Stomach smooth muscle (tissue), 2 donors: ENCODE measurements around the gene ZNF436.

ENCODE experiments used
- H3K27ac ChIP-seq: one replicate; pipeline ENCODE4 v1.7.0; 2013; ENCODE audit warnings: mild to moderate bottlenecking, low read length, inconsistent platforms
- H3K27me3 ChIP-seq, 2 donors: one replicate each; pipeline ENCODE4 v1.7.0; 2013; ENCODE audit warnings: low read length in 2 of 2; ENCODE audit not compliant: insufficient read depth in 2 of 2, control insufficient read depth in 1 of 2
- H3K36me3 ChIP-seq, 2 donors: one replicate each; pipeline ENCODE4 v1.7.0; 2013; ENCODE audit warnings: low read length in 2 of 2; ENCODE audit not compliant: control insufficient read depth in 2 of 2, insufficient read depth in 2 of 2
- H3K4me1 ChIP-seq: one replicate; pipeline ENCODE4 v1.7.0; 2013; ENCODE audit warnings: low read length; ENCODE audit not compliant: control insufficient read depth, insufficient read depth
- H3K4me3 ChIP-seq, 2 donors: one replicate each; pipeline ENCODE4 v1.7.0; 2013; ENCODE audit warnings: low read length in 2 of 2
- H3K9ac ChIP-seq, 2 donors: one replicate each; pipeline ENCODE4 v1.7.0; 2013; ENCODE audit warnings: low read length in 2 of 2, mild to moderate bottlenecking in 1 of 2
- H3K9me3 ChIP-seq, 2 donors: one replicate each; pipeline ENCODE4 v1.7.0; 2013; ENCODE audit warnings: low read length in 2 of 2; ENCODE audit not compliant: control insufficient read depth in 2 of 2
- donor health status: healthy.
- donor health status: Pancreatic carcinoma.

ZNF436 gene

DNA sequence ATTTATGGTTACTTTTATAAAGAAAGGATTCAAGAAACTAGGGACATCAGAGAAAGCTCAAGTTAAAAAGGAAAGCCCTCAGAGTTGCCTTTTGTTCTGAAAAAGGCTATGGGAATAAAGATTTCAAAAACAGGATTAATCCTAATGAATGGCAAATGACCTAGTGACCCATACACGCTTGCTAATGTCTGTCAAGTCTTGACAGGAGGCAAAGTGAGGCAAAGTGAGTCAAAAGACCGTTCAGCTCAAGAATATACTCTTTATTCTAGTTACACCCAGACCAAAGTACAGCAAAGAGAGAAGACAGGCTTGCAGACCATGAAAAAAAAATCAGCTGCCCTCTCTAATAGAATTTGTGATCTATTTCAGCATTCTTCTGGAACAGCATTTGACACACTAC lies 3.5 kb downstream of the ZNF436 start:
- peaks cover 32 to 38% of the 10 kb centered on the region in 2 donors for H3K36me3 ChIP-seq
- no peak overlapping the region for H3K27ac ChIP-seq
- H3K4me3 ChIP-seq: peak overlapping the region in 1 of 2 donors; percentile 98
- no peak overlapping the region for H3K9ac ChIP-seq
- H3K9me3 ChIP-seq: peaks cover 19 to 30% of the 10 kb centered on the region in 2 donors
- H3K4me1 ChIP-seq: peaks cover 35% of the 10 kb centered on the region
- no peaks in the 10 kb centered on the region for H3K27me3 ChIP-seq

- Histone ChIP-seq H3K4me1 (peaks cover 10% of the 10 kb centered on the region), H3K36me3 (peaks cover 42 to 61% of the 10 kb centered on the region in 2 donors), H3K4me3 (peak overlapping the region; percentile 22 to 41), H3K9me3 (peaks cover 20 to 38% of the 10 kb centered on the region in 2 donors), H3K27me3 (no peaks in the 10 kb centered on the region), H3K9ac (no peak overlapping the region), H3K27ac (no peak overlapping the region)
These were observed 7.4 kb downstream of the ZNF436 start for GRCh38 chr1:23362218-23362713.

- Histone ChIP-seq H3K36me3 (peaks cover 31 to 45% of the 10 kb centered on the region in 2 donors), H3K27me3 (no peaks in the 10 kb centered on the region), H3K9ac (no peak overlapping the region), H3K27ac (no peak overlapping the region), H3K4me3 (no peak overlapping the region), H3K4me1 (no peaks in the 10 kb centered on the region), H3K9me3 (peaks cover 20 to 30% of the 10 kb centered on the region in 2 donors)
These were observed 11.2 kb downstream of the ZNF436 start for GRCh38 chr1:23358310-23358875.

DNA sequence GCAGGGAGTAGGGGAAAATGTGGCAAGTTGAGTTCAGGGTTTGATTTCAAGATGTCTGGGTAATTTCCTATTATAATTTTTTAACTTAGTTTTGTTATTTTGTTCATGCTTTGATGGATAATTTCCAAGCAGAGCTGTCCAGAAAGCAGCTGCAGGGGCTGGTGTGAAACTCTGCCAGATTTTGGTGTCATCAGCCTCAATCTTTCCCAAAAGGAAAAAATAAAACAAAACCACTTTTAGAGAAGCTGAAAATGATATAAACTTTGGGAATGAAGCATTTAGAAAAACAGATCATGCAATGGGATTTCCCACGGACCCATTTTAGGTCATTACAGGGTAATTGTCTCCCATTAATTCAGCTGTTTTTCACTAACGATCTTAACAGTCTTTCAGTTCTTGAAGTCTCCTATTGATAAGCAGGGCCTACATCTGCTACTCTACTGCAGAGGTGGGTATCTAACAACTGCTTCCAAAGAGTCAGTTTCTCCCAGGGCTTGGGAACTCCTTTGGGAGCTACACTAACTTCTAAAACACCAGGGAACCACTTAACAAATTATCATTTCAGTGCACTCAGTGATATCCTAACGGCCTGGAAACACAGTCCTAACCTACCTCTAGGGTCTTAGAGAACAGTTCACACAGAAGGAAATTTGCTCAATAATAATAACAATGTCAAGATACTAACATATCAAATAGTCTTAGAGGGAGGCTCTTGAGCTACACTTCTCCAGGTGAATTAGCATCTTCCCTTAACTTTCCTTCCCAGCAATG lies 12.3 kb downstream of the ZNF436 start:
- H3K9me3 ChIP-seq: peaks cover 13 to 20% of the 10 kb centered on the region in 2 donors
- H3K27me3 ChIP-seq: no peaks in the 10 kb centered on the region
- H3K9ac ChIP-seq: no peak overlapping the region
- no peak overlapping the region for H3K4me3 ChIP-seq
- H3K4me1 ChIP-seq: no peaks in the 10 kb centered on the region
- H3K27ac ChIP-seq: no peak overlapping the region
- peaks cover 22 to 35% of the 10 kb centered on the region in 2 donors for H3K36me3 ChIP-seq

GRCh38 chr1:23356471-23357137 lies 13.0 kb downstream of the ZNF436 start:
- no peak overlapping the region for H3K4me3 ChIP-seq
- H3K27ac ChIP-seq: no peak overlapping the region
- H3K36me3 ChIP-seq: peaks cover 15 to 27% of the 10 kb centered on the region in 2 donors
- H3K27me3 ChIP-seq: no peaks in the 10 kb centered on the region
- peaks cover 6 to 12% of the 10 kb centered on the region in 2 donors for H3K9me3 ChIP-seq
- no peaks in the 10 kb centered on the region for H3K4me1 ChIP-seq
- no peak overlapping the region for H3K9ac ChIP-seq

- Histone ChIP-seq H3K9me3 (no peaks in the 10 kb centered on the region), H3K27ac (no peak overlapping the region), H3K4me1 (no peaks in the 10 kb centered on the region), H3K27me3 (no peaks in the 10 kb centered on the region), H3K36me3 (peaks cover 2 to 5% of the 10 kb centered on the region in 2 donors), H3K9ac (no peak overlapping the region), H3K4me3 (no peak overlapping the region)
These were observed 15.4 kb downstream of the ZNF436 start for GRCh38 chr1:23354245-23354644.

- Histone ChIP-seq H3K9ac (no peak overlapping the region), H3K4me3 (no peak overlapping the region), H3K9me3 (no peaks in the 10 kb centered on the region), H3K27me3 (no peaks in the 10 kb centered on the region), H3K27ac (no peak overlapping the region), H3K36me3 (no peaks in the 10 kb centered on the region), H3K4me1 (no peaks in the 10 kb centered on the region)
These were observed 17.4 kb downstream of the ZNF436 start for GRCh38 chr1:23352096-23352695.

DNA sequence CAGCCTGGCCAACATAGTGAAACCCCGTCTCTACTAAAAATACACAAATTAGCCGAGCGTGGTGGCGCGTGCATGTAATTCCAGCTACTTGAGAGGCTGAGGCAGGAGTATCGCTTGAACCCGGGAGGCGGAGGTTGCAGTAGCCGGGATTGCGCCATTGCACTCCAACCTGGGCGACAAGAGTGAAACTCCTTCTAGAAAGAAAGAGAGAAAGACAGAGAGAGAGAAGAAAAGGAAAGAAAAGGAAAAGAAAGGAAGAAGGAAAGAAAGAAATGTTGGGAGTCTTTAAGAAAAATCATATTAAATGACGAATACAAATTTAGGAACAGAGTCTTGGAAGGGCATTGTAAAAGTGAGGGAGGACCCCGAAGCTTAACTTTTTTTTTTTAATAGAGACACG lies 23.7 kb downstream of the ZNF436 start:
- Histone ChIP-seq H3K27ac (no peak overlapping the region), H3K9me3 (no peaks in the 10 kb centered on the region)

GRCh38 chr1:23344987-23345472 lies 24.6 kb downstream of the ZNF436 start:
- Histone ChIP-seq H3K9ac (peak overlapping the region; percentile 96 to 99), H3K9me3 (no peaks in the 10 kb centered on the region), H3K4me3 (peak overlapping the region; percentile 86 to 97), H3K27me3 (no peaks in the 10 kb centered on the region), H3K27ac (peak overlapping the region; percentile 88), H3K36me3 (no peaks in the 10 kb centered on the region), H3K4me1 (peaks cover 14% of the 10 kb centered on the region)

More for the DNA sequence above, 23.7 kb downstream of the ZNF436 start:
- Histone ChIP-seq H3K9ac (no peak overlapping the region), H3K4me1 (peaks cover 14% of the 10 kb centered on the region), H3K36me3 (no peaks in the 10 kb centered on the region), H3K4me3 (no peak overlapping the region), H3K27me3 (no peaks in the 10 kb centered on the region)
